ENCODE data around the gene TMEM248. TPM values are rescaled to one million over a fixed set of nuclear protein-coding genes. Genes with fewer than 3 reads are reported as not detected.
"Not testable (repeated sequence)": the region's sequence is repeated elsewhere in the genome, so short reads cannot be mapped to it uniquely, and the experiment has no call there.

Gene TMEM248
- total RNA-seq, 2 donors from 2014 or later: 61.9 to 111 TPM

GRCh38 chr7:66961096-66961495 lies 40.1 kb downstream of the TMEM248 start:
- H3K4me3 ChIP-seq: no peak overlapping the region
- TF ChIP-seq CTCF (IDR thresholded peaks at IDR 0.05): no peak
- no peak overlapping the region for H3K27ac ChIP-seq
- no peaks in the 10 kb centered on the region for H3K27me3 ChIP-seq
- no peak for DNase-seq (ENCODE audit: low spot score)
- peaks cover 0 to 11% of the 10 kb centered on the region in 2 donors for H3K4me1 ChIP-seq
- no peaks in the 10 kb centered on the region for H3K9me3 ChIP-seq
- H3K36me3 ChIP-seq: peaks cover under 1% of the 10 kb centered on the region

- Histone ChIP-seq H3K4me1 (no peaks in the 10 kb centered on the region), H3K27ac (no peak overlapping the region), H3K36me3 (no peaks in the 10 kb centered on the region), H3K27me3 (no peaks in the 10 kb centered on the region), H3K9me3 (no peaks in the 10 kb centered on the region), H3K4me3 (no peak overlapping the region)
- no peak for DNase-seq (ENCODE audit: low spot score)
- TF ChIP-seq CTCF (IDR thresholded peaks at IDR 0.05): no peak
Measured at GRCh38 chr7:66964411-66964810, 43.4 kb downstream of the TMEM248 start.

- Histone ChIP-seq H3K36me3 (no peaks in the 10 kb centered on the region), H3K27ac (no peak overlapping the region), H3K4me1 (no peaks in the 10 kb centered on the region), H3K27me3 (no peaks in the 10 kb centered on the region), H3K9me3 (no peaks in the 10 kb centered on the region), H3K4me3 (no peak overlapping the region)
- no peak for DNase-seq (ENCODE audit: low spot score)
- no peak for TF ChIP-seq CTCF (IDR thresholded peaks at IDR 0.05)
Measured at GRCh38 chr7:66967029-66967428, 46.0 kb downstream of the TMEM248 start.

- not testable (repeated sequence) for H3K4me1 ChIP-seq; H3K36me3 ChIP-seq; H3K9me3 ChIP-seq; DNase-seq (ENCODE audit: low spot score); H3K27me3 ChIP-seq; H3K27ac ChIP-seq; H3K4me3 ChIP-seq
Measured at GRCh38 chr7:66969001-66969400, 48.0 kb downstream of the TMEM248 start.

- Histone ChIP-seq H3K9me3 (no peaks in the 10 kb centered on the region), H3K27ac (no peak overlapping the region), H3K27me3 (no peaks in the 10 kb centered on the region), H3K4me3 (no peak overlapping the region), H3K36me3 (no peaks in the 10 kb centered on the region), H3K4me1 (no peaks in the 10 kb centered on the region)
- no peak for DNase-seq (ENCODE audit: low spot score)
- no peak for TF ChIP-seq CTCF (IDR thresholded peaks at IDR 0.05)
Measured at GRCh38 chr7:66970310-66970709, 49.3 kb downstream of the TMEM248 start.

GRCh38 chr7:66974986-66975590 lies 54.1 kb downstream of the TMEM248 start:
- no peak for TF ChIP-seq CTCF (IDR thresholded peaks at IDR 0.05)
- Histone ChIP-seq H3K27ac (no peak overlapping the region), H3K27me3 (no peaks in the 10 kb centered on the region), H3K4me3 (no peak overlapping the region), H3K36me3 (no peaks in the 10 kb centered on the region), H3K9me3 (peaks cover 0 to 2% of the 10 kb centered on the region in 2 donors), H3K4me1 (no peaks in the 10 kb centered on the region)
- no peak for DNase-seq (ENCODE audit: low spot score)

- not testable (repeated sequence) for H3K27me3 ChIP-seq; H3K36me3 ChIP-seq; H3K9me3 ChIP-seq; H3K27ac ChIP-seq; DNase-seq (ENCODE audit: low spot score); H3K4me3 ChIP-seq; H3K4me1 ChIP-seq
Measured at GRCh38 chr7:66978312-66978711, 57.3 kb downstream of the TMEM248 start.

- H3K27ac ChIP-seq; H3K4me3 ChIP-seq; H3K27me3 ChIP-seq; H3K4me1 ChIP-seq; DNase-seq (ENCODE audit: low spot score); H3K9me3 ChIP-seq; H3K36me3 ChIP-seq: not testable (repeated sequence)
Measured at GRCh38 chr7:66979013-66979412, 58.0 kb downstream of the TMEM248 start.

- not testable (repeated sequence) for H3K27ac ChIP-seq; H3K4me1 ChIP-seq; H3K9me3 ChIP-seq; H3K36me3 ChIP-seq; H3K4me3 ChIP-seq; DNase-seq (ENCODE audit: low spot score); H3K27me3 ChIP-seq
Measured at GRCh38 chr7:66980336-66980735, 59.3 kb downstream of the TMEM248 start.

GRCh38 chr7:66989552-66989951 lies 68.5 kb downstream of the TMEM248 start:
- peaks cover 0 to 15% of the 10 kb centered on the region in 2 donors for H3K4me1 ChIP-seq
- not testable (repeated sequence) for H3K27ac ChIP-seq; H3K4me3 ChIP-seq; H3K9me3 ChIP-seq; DNase-seq (ENCODE audit: low spot score); H3K27me3 ChIP-seq
- peaks cover 75% of the 10 kb centered on the region for H3K36me3 ChIP-seq

All from right atrium auricular region (tissue), 2 donors.